ENCODE measurements around the gene SPATA24. TPM values are rescaled to one million over a fixed set of nuclear protein-coding genes. Genes with fewer than 3 reads are reported as not detected.

Gene SPATA24
- total and polyA plus RNA-seq, 2 of the 8 experiments (the other 6 are each of a cell fraction or from before 2014, with no cell fraction given), result 5.8 to 9.4 TPM

DNA sequence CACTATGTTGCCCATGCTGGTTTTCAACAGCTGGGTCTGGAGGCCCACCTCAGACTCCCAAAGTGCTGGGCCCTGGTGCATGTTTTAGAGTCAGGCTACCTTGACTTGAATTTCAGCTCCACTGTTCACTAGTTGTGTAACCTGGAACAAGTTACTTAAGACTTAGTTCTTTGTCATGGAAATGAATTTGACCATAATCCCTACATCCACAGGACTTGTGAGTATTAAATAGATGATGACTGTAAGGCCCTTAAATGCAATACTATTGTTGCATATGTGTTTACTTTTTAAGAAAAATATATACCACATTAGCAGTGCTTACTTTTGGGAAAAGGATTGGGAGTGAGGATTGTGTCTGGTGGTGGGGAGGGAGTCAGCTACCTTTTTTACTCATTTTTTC is 45.8 kb downstream of the SPATA24 start (continued):
- TF ChIP-seq E2F6 (IDR thresholded peaks at IDR 0.05) (no peak), PHF8 (conservative IDR thresholded peaks at IDR 0.05; ENCODE audit: low read depth, low read length) (no peak), SRF (IDR thresholded peaks at IDR 0.05; ENCODE audit: low read depth, low read length) (no peak), CHD7 (IDR thresholded peaks at IDR 0.05; ENCODE audit: insufficient replicate concordance, low read length) (no peak), GTF2F1 (IDR thresholded peaks at IDR 0.05; ENCODE audit: borderline replicate concordance, low read depth, low read length) (no peak)
- TF ChIP-seq, protein P1, sequence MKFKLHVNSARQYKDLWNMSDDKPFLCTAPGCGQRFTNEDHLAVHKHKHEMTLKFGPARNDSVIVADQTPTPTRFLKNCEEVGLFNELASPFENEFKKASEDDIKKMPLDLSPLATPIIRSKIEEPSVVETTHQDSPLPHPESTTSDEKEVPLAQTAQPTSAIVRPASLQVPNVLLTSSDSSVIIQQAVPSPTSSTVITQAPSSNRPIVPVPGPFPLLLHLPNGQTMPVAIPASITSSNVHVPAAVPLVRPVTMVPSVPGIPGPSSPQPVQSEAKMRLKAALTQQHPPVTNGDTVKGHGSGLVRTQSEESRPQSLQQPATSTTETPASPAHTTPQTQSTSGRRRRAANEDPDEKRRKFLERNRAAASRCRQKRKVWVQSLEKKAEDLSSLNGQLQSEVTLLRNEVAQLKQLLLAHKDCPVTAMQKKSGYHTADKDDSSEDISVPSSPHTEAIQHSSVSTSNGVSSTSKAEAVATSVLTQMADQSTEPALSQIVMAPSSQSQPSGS (IDR thresholded peaks at IDR 0.05; ENCODE audit: low read length), result no peak

Data from H1 (cell line).